Esophagus squamous epithelium (tissue), 4 donors: ENCODE data around the gene CD200.

ENCODE experiments used
- POLR2A ChIP-seq, 4 donors: fragments of 450-650 bp; IDR thresholded peaks; one replicate each; pipeline ENCODE4 v1.6.1; 2017; ENCODE audit warnings: antibody characterized with exemption in 4 of 4, mild to moderate bottlenecking in 4 of 4, moderate library complexity in 3 of 4
- TF ChIP-seq, protein P1 (sequence below), 6 experiments: fragments of 450-650 bp in 4 of 6; fragments of 200-600 bp in 2 of 6; sonication (generic) in 2 of 6; IDR thresholded peaks; one replicate each; pipeline ENCODE4 v1.5.1; 2016 to 2019; ENCODE audit warnings: antibody characterized with exemption in 6 of 6, mild to moderate bottlenecking in 4 of 6, moderate library complexity in 4 of 6

DNA sequence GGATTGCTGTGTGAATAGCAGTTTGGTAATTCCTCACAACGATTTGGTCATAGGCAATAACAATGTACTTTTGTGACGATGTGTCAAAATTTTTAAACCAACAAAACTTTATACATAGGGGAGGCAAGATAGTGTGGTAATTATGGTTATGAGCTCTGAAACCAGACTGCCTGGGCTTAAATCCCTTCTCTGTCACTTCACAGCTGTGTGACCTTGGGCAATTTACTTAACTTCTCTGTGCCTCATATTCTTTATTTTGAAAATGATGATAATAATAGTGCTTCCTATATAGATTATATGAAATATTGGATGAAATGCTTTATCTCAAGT is 5.7 kb downstream of the CD200 start:
- TF ChIP-seq, protein P1, sequence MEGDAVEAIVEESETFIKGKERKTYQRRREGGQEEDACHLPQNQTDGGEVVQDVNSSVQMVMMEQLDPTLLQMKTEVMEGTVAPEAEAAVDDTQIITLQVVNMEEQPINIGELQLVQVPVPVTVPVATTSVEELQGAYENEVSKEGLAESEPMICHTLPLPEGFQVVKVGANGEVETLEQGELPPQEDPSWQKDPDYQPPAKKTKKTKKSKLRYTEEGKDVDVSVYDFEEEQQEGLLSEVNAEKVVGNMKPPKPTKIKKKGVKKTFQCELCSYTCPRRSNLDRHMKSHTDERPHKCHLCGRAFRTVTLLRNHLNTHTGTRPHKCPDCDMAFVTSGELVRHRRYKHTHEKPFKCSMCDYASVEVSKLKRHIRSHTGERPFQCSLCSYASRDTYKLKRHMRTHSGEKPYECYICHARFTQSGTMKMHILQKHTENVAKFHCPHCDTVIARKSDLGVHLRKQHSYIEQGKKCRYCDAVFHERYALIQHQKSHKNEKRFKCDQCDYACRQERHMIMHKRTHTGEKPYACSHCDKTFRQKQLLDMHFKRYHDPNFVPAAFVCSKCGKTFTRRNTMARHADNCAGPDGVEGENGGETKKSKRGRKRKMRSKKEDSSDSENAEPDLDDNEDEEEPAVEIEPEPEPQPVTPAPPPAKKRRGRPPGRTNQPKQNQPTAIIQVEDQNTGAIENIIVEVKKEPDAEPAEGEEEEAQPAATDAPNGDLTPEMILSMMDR (IDR thresholded peaks at IDR 0.05) = no peak
- TF ChIP-seq POLR2A (IDR thresholded peaks at IDR 0.05) = no peak
